ENCODE measurements around the gene TPCN2.

DNA sequence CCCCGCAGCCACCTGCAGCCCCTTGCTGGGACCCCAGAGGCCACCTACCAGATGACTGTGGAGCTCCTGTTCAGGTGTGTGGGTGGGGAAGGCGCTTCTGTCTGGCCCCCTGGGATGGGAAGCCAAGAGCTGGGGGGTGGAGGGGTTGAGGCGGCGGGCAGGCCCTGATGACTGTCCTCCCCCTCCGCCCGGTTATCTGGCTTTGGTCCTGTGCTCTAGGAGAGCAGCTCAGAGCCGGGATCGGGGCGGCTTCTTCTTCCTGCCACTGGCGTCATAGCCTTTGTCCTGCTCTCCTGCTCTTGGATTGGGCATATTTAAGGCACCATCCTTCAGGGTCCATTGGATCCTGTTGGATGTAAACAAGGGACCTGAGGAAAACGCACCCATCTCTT, 38.4 kb downstream of the TPCN2 start:
- TF ChIP-seq POLR2A (IDR thresholded peaks at IDR 0.05; ENCODE audit: low read depth, low read length) (no peak), POLR2AphosphoS5 (IDR thresholded peaks at IDR 0.05; ENCODE audit: low read depth, low read length) (no peak)
